Placental pericyte (primary cell): ENCODE results near the gene PDXK. TPM values are rescaled to one million over a fixed set of nuclear protein-coding genes. Genes with fewer than 3 reads are reported as not detected.

Experiments used
- small RNA-seq: library from RNA; depleted of rRNA; stranded (forward); fragments of <200 nt; gene quantifications from one replicate; pipeline ENCODE3, GENCODE V24; 2012; ENCODE audit warnings: low replicate concordance
- total RNA-seq: library from RNA; depleted of rRNA; stranded (reverse); fragments of >200 nt; gene quantifications from 2 replicates; pipeline ENCODE4 v1.2.3, GENCODE V29; 2012

The PDXK gene
- total RNA-seq, result 96.1 and 192 TPM in 2 replicates

GRCh38 chr21:43718872-43719747, at the start of gene PDXK:
TSS of gene PDXK (plus strand) at chr21:43719129. CDS start at chr21:43719295, 166 bp downstream.

GRCh38 chr21:43775795-43776430, 57.0 kb downstream of the PDXK start, which contains the start of gene CSTB:
TSS of gene CSTB (minus strand) at chr21:43776308. CDS start at chr21:43776269, 39 bp downstream.

GRCh38 chr21:43789276-43790009, 70.5 kb downstream of the PDXK start, which contains the start of gene RRP1:
TSS of gene RRP1 (plus strand) at chr21:43789577. CDS start at chr21:43789630, 53 bp downstream.

Small RNA genes lying within 50 kb of the gene (small RNA-seq; reads per million reads assigned to genes)
- gene AP001052.1, result not detected

Other genes starting within 250 kb of the PDXK start
- gene HSF2BP, start 59.6 kb upstream of the PDXK start, total RNA-seq, result 1.6 and 4.4 TPM in 2 replicates
- 19.7 and 38.4 TPM in 2 replicates for gene RRP1B, start 59.6 kb upstream of the PDXK start, total RNA-seq
- 10.5 and 16.9 TPM in 2 replicates for gene CSTB, start 57.2 kb downstream of the PDXK start, total RNA-seq
- 19.7 and 22.2 TPM in 2 replicates for gene RRP1, start 70.4 kb downstream of the PDXK start, total RNA-seq
- gene AGPAT3, start 146.1 kb downstream of the PDXK start, total RNA-seq, result 52.1 and 59.0 TPM in 2 replicates